Measurements from ENCODE around the gene OR2V1. TPM values are rescaled to one million over a fixed set of nuclear protein-coding genes. Genes with fewer than 3 reads are reported as not detected.
"Not testable (repeated sequence)": the region's sequence is repeated elsewhere in the genome, so short reads cannot be mapped to it uniquely, and the experiment has no call there.

The OR2V1 gene
- total RNA-seq, 2 donors from 2014 or later: not detected

DNA sequence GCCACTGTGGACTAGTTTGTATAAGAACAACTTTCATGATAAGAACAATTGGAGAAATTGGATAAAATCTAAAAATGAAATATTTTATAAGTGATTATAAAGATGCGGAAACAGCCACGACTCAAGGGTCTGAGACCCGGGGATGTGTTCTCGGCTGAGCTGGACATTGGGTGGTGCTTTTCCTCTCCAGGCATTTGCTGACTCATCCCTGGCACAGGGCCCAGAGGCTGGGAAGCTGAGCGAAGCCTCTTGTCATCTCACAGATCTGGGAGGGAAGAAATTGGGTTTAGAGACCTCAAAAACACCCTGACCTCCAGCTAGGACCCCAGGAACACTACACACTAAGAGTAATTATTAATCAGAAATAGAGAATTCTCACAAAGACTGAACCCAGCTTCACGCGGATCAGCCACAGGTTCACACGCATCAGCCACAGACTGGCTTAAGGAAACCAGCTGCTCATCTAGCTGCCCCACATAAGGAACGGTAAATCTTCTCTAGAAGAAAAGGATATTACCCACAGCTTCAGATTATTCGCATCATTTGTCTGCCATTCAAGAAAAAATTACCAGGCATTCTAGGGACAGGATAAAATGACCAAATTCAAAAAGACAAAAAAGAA, 2.8 kb upstream of the OR2V1 start:
- intact Hi-C loops (cut with DNase I, micrococcal nuclease): no loop called here
- DNase-seq (peak; percentile 34 to 46), ATAC-seq (no peak)

DNA sequence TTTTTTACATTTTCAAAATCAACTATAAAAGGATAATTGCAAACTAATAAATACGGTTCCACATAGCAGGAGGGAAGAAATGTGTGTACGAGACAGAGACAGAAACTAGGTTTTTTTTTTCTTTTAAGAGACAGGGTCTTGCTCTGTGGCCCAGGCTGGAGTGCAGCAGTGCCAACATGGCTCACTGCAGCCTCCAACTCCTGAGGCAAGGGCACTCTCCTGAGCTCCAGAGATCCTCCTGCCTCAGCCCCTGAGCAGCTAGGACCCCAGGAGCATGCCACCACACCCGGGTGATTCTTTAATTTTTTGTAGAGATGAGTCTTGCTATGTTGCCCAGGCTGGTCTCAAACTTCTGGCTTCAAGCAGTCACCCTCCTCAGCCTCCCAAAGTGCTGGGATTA, 2.1 kb upstream of the OR2V1 start:
- DNase-seq: no peak
- intact Hi-C loops (cut with DNase I, micrococcal nuclease): no loop called here
- ATAC-seq: no peak

DNA sequence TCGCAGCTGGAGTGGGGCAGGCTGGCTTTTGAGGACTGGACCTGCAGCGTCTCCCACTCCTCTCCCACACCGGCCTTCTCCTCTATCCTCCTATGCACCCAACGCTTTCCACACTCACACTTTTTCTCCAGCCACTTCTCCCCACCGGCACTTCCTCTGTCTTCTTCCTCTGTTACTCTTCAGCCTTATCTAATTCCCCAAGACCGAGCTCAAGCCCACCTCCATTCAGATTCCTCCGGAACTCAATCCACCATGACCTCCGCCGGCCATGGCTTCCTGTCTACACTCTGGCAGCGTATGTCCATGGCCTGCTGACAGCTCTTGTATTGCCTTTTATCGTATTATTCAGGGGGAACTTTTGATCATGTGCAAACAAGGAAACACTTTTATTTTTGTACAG, 545 bp upstream of the OR2V1 start:
- no peak for ATAC-seq

DNA sequence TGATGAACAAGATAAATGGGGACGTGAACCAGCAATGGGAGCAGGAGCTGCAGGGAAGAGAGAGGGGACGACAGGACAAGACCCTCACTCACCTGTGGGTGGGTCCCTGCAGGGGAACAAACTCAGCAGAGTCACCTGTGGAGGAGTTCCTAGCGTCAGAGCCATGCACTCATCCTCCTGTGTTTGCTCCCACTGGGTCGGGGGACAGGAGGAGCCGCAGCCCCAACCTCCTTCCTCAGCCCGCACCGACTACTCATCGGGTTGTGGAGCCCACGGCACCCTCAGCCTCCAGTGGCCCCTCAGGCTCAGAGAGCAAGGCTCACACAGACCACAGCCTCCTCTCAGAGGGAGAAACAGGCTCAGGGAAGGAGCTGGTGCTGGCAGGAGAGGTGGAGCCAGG, 888 bp downstream of the OR2V1 start:
- intact Hi-C loops (cut with DNase I, micrococcal nuclease); DNase-seq: not testable (repeated sequence)

More for the DNA sequence above, 545 bp upstream of the OR2V1 start:
- intact Hi-C loops (cut with DNase I, micrococcal nuclease): no loop called here
- DNase-seq: no peak

DNA sequence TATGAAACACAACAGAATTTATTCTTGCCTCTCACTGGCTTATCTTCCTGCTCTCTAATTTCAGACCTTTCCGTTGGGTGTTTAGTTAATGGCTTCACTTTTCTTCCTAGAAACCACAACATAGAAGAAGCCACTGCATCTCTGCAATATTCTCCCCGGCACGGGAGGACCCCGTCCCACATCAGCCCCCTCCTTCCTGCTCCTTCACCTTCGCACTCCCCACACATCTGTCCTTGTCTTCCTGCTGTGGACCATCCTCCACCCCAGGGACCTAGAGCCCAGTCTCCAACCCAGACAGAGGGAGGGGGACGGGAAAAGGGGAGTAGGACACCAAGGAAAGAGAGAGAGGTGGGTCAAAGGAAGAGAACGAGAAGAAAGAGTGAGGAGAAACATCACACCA, 1.4 kb downstream of the OR2V1 start:
- no peak for ATAC-seq
- intact Hi-C loops (cut with DNase I, micrococcal nuclease): no loop called here

More for the DNA sequence above, 888 bp downstream of the OR2V1 start:
- not testable (repeated sequence) for ATAC-seq

DNA sequence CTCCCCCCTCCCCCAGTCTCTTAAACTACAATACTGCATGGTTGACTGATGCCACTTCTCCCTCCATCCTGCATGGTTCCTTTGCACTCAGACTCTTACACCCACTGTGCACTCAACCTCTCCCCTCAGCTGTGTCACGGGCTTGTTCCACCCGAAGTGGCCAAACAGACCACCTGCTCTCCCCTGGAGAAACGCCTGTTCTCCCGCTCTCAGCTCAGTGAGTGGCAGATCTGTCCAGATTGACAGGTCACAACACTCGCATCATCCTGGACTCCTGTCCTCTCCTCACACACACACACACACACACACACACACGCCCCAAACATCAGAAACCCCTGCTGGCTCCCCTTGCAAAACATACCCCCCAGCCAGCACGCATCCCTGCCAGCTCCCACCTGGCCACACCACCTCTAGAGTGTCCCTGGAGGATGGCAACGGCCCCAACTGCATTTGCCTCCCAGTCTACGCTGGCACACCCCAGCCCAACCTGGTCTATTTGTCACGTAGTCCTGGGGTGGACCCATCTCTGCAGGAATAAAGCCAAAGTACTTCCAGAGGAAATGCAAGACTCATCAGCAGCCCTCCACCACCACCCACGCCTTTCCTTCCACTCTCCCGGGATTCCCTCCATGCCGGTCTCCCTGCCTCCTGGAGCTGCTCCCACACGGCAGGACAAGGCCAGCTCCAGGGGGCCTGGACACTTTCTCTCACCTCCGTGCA, 2.9 kb downstream of the OR2V1 start:
- ATAC-seq (no peak), DNase-seq (no peak)
- intact Hi-C loops (cut with DNase I, micrococcal nuclease): no loop called here

More for the DNA sequence above, 1.4 kb downstream of the OR2V1 start:
- DNase-seq: no peak

DNA sequence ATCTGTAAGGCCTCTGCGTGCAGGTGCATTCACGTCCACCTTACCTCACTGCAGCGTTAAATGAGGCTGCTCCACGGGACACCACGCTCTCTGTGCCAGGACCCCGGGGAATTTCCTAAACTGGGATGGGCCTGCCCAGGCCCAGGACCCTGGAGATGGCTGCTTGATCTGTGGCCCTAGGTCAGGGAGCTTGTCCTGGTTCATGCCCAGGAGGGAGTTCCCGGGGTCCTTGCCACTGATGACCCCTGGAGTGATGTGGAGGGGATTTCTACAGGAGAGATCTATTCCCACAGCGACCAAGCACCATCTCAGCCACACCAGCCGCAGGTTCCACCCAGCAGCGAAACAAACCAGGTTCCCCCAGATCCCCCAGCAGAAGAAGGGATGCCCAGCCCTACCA, 3.5 kb downstream of the OR2V1 start:
- DNase-seq (no peak), ATAC-seq (no peak)
- intact Hi-C loops (cut with DNase I, micrococcal nuclease): no loop called here

DNA sequence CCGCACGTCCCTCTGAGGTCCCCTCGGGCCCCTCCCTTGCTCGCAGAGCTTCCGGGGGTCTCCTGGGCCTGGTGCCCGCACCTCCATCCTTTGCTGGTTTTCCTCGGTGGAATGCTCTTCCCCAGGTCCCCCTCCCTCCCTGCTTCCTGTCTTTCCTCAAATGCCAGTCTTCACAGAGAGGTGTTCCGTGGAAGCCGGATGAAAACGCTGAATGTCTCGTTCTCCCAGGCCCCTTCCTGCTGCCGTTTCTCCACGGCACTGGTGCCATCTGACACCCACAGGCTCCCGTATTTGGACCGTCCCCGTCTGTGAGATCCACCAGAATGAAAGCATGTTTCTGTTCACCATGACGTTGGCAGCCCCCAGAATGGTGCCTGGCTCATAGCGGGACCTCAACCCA, 4.1 kb downstream of the OR2V1 start:
- intact Hi-C loops (cut with DNase I, micrococcal nuclease): no loop called here
- DNase-seq (no peak), ATAC-seq (no peak)

DNA sequence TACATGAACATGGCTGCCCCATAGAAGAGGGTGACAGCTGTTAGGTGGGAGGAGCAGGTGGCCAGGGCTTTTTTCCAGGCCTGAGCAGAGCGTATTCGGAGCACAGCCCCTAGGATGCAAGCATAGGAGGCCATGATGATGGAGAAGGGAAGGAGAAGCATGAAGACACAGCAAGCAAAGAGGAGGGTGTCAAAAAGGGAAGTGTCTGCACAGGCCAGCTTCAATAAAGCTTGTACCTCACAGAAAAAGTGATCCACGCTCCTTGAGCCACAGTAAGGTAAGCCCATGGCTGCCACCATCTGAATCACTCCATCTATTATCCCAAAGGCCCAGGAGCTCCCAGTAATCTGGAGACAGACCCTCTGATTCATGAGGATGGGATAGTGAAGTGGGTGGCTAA, 6.4 kb downstream of the OR2V1 start:
- ATAC-seq: no peak
- no peak for DNase-seq
- intact Hi-C loops (cut with DNase I, micrococcal nuclease): no loop called here

DNA sequence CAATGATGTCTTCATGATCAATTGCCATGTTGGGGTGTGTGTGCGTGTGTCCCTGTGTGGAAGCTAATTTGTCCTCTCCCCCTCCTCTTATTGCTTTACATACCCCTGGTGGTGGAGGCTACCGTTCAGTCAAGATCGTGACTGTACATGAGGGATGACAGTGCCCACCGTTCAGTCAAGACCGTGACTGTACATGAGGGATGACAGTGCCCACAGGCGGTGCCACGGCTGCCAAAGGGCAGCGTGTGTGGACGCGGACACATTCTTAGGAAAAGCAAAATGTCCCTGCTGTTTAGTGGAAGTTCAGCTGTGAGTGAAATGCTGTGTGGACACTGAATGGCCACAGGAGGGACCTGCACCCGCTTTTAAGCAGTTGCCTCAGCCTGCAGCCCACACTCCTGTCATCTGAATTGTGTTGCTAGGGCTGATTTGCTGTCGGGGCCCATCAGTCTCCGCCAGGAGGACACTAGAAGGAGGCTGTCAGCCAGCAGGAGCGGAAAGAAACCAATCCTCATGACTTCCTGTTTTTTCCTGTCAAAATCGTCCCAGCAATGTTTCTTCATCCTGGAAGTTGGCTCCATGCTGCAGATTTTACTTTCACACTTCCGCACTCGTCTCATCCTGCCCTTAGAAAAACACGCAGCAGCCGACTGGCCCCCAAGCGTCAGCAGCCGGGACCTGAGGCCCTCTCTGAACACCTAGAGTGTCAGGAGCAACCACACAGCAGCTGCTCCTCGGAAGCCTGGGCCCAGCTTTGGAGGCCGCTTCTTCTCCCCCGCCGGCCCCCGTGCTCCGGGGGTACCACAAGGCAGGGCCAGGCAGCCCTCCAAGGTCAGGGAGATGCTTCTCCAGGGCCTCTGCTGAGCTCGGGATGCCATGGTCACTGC, 9.1 kb downstream of the OR2V1 start:
- ATAC-seq (no peak), DNase-seq (no peak)
- intact Hi-C loops (cut with DNase I, micrococcal nuclease): no loop called here

DNA sequence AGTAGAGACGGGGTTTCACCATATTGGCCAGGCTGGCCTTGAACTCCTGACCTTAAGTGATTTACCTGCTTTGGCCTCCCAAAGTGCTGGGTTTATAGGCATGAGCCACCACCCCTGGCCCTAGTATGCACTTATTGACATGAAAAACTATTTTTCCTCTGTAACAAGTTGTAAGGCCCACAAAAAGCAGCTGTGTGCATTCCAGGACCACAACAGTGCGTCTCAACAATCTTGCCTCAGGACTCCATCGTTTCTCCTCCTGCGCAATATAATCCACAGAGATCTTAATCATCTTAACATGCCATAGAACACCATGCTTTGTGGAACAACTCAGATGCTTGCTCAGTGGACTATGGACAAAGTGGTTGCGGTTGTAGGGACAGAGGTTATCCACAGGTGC, 10.2 kb downstream of the OR2V1 start:
- ATAC-seq: no peak
- DNase-seq: no peak
- intact Hi-C loops (cut with DNase I, micrococcal nuclease): no loop called here

DNA sequence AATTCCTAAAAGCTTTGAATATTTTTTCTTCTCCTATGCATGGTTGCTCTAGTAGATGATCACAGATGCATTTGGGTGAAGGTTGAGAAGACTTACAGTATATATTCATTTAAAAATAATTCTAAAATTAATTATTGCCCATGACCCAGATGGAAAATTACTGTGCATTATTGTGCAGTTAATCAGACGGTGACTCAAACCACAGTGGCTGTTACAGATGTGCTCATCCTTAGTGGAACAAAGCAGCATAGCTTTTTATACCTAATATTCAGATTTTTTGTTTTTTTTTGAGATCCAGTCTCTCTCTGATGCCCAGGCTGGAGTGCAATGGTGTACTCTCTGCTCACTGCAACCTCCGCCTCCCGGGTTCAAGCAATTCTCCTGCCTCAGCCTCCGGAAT, 10.7 kb downstream of the OR2V1 start:
- intact Hi-C loops (cut with DNase I, micrococcal nuclease): no loop called here
- DNase-seq (no peak), ATAC-seq (no peak)

DNA sequence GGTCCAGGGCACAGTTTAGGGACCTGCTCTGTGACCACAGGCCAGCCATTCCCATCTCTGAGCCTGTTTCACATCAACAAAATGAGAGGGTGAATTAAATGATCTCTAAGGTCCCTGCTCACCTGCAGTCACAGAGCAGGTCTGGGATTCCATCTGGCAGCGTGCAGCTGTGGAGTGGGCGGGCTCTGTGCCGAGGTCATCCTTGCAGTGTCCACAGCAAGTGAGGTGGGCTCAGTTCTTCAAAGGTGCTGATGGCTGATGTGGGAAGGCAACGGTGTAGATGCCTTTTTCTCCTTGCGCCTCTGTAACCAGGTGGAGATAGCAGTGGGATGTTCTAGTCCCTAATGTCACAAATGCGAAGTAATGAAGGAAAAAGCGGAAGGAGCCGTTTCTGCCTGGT, 11.9 kb downstream of the OR2V1 start:
- DNase-seq: no peak
- ATAC-seq: no peak
- intact Hi-C loops (cut with DNase I, micrococcal nuclease): no loop called here

DNA sequence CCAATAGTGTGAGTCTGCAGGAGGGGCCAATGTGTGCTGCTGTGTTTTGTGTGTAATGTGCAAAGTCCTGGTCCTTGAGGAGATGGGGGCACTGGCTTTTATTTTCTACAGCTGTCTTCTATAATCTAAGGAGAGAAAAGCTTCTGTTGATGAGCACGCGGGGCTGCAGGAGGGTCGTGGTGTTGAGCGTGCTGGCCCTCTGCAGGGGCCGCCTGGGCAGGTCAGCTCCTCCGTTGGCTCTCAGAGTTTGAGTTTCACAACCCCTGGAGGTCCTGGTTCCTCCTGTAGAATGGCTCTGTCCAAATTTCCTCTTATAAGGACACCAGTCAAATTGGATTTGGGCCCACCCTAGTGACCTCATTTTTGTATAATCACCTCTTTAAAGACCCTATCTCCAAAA, 12.6 kb downstream of the OR2V1 start:
- ATAC-seq: no peak
- no peak for DNase-seq

DNA sequence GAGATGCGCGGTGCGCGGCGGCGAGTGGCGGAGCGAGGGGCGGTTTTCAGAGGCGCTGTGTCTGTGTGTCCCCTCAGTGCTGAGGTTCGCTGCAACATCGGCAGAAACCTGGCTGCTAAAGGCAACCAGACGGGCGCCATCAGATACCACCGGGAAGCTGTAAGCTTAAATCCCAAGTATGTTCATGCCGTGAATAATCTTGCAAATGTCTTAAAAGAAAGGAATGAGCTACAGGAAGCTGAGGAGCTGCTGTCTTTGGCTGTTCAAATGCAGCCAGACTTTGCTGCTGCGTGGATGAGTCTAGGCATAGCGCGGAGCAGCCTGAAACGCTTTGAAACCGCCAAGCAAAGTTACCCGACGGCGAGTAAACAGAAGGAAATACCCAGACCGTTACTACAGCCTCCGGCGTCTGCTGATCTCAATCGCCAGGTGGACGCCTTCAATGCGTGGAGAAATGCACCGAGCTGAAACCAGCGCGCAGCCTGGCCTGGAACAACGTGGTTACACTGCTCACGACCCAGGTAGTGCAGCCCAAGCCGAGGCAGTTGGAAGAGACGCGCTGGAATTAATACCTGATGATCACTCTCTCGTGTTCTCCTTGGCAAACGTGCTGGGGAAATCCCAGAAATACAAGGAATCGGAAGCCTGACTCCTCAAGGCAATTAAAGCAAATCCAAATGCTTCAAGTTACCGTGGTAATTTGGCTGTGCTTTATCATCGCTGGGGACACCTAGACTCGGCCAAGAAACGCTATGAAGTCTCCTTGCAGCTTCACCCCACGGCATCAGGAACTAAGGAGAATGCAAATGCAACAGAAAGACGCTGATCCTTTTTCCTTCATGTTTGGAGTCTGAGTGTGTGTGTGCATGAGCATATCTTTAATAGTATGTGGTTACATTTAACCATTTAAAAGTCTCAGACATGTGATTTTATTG, 15.9 kb downstream of the OR2V1 start:
- intact Hi-C loops (cut with DNase I, micrococcal nuclease): no loop called here
- ATAC-seq: no peak

More for the DNA sequence above, 12.6 kb downstream of the OR2V1 start:
- intact Hi-C loops (cut with DNase I, micrococcal nuclease): no loop called here

DNA sequence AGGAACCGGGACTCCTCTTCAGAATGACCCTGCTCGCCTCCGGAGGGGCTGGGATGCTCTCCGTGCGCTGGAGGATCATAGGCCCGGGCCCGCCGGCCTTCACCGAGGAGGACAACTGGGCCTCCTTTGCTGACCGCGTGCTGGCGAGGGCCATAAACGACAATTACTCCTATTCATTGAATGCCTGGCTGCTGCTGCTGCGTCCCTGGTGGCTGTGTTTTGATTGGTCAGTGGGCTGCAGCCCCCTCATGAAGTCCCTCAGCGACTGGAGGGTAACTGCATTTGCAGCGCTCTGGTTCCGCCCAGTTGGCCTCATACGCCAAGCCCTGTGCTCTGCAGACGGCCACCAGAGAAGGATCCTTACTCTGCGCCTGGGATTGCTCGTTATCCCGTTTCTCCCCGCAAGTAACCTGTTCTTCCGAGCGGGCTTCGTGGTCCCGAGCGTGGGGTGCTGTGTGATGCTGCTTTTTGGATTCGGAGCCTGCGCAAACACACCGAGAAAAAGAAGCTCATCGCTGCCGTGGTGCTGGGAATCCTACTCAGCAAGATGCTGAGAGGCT, 16.6 kb downstream of the OR2V1 start:
- intact Hi-C loops (cut with DNase I, micrococcal nuclease): no loop called here

More for the DNA sequence above, 15.9 kb downstream of the OR2V1 start:
- no peak for DNase-seq

DNA sequence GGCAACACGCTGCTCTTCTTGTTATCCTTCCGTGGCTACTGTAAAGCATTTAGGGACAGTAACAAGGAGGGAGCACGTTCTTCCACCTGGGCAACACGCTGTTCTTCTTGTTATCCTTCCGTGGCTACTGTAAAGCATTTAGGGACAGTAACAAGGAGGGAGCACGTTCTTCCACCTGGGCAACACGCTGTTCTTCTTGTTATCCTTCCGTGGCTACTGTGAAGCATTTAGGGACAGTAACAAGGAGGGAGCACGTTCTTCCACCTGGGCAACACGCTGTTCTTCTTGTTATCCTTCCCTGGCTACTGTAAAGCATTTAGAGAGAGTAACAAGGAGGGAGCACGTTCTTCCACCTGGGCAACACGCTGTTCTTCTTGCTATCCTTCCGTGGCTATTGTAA, 17.4 kb downstream of the OR2V1 start:
- intact Hi-C loops (cut with DNase I, micrococcal nuclease); DNase-seq; ATAC-seq: not testable (repeated sequence)

More for the DNA sequence above, 16.6 kb downstream of the OR2V1 start:
- DNase-seq (no peak), ATAC-seq (no peak)

DNA sequence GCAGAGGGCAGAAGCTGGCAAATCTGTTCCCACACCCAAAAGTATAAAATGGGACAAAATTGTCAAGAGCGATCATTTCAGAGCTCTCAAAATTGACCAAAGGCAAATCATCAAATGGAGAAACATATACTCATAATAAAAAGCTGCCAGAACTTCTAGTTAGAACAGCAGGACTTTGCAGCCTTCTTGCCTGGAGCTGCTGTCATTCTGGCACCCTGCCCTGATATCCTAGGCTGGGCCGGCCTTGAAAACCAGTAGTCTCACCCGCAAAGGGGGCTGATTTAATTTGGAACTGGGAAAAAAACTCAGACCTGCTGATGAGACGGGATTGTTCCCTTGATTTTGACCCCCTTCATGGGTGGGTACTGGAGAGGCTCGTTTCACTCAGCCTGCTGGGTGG, 18.5 kb downstream of the OR2V1 start:
- intact Hi-C loops (cut with DNase I, micrococcal nuclease): no loop called here
- ATAC-seq: no peak
- DNase-seq: no peak

Data from left colon (tissue), 2 donors.